HepG2 (cell line): ENCODE data around the gene SNIP1. TPM values are rescaled to one million over a fixed set of nuclear protein-coding genes. Genes with fewer than 3 reads are reported as not detected.
A peak's percentile ranks its signal among the peaks of the same experiment; 100 is the strongest.

ENCODE experiments used
- ATAC-seq: fragments of 200-7000 bp; cut with Tn5 transposase; 3 replicates; pipeline ENCODE4 v1.9.1; 2020; ENCODE audit warnings: mild to moderate bottlenecking, moderate library complexity
- BruUV-seq: library from RNA; stranded (reverse); fragments of 400-500 nt; replicated peaks from 2 replicates; lab custom pipeline; 2021; lab: Mats Ljungman, UMichigan
- CTCF ChIA-PET: fragments of 300-600 bp; formaldehyde crosslinking; extraction: SDS; loops from one replicate; lab custom pipeline; 2021; ENCODE audit warnings: low total read pairs, inconsistent platforms, low intra/inter-chr PET ratio; lab: Yijun Ruan, JAX
- POLR2A ChIA-PET: fragments of 350-600 bp; sonication (Branson Sonifier 250); formaldehyde crosslinking; loops from one replicate; lab custom pipeline; 2020; ENCODE audit warnings: antibody characterized with exemption, inconsistent platforms; lab: Yijun Ruan, JAX
- DNase-seq: peaks from one replicate; pipeline ENCODE4 v3.0.0-alpha.2; 2015; ENCODE audit warnings: low spot score
- FAIRE-seq: peaks from 3 replicates; lab custom pipeline; 2011; peaks lifted over from hg19 to GRCh38; lab: Jason Lieb, UNC
- H2AFZ ChIP-seq: one replicate; pipeline ENCODE4 v1.6.1; 2011; ENCODE audit warnings: low read length, inconsistent platforms
- H3K27ac ChIP-seq: fragments of 300-600 bp; 3 replicates; pipeline ENCODE4 v1.8.0; 2011; ENCODE audit warnings: mixed run types, mild to moderate bottlenecking, mixed read lengths, low read length, inconsistent platforms; ENCODE audit not compliant: insufficient read depth; ENCODE audit errors: extremely low read length
- H3K27me3 ChIP-seq, 2 experiments: fragments of 200-600 bp in 1 of 2; 2 replicates in 1 of 2; 3 replicates in 1 of 2; pipeline versions ENCODE4 v1.6.0 to v1.8.0; 2011; ENCODE audit warnings: low read length in 2 of 2, mild to moderate bottlenecking in 2 of 2, moderate library complexity in 2 of 2, inconsistent platforms in 1 of 2; ENCODE audit not compliant: insufficient read depth in 2 of 2, control insufficient read depth in 1 of 2
- H3K36me3 ChIP-seq, 2 experiments: fragments of 200-600 bp in 1 of 2; replicated peaks in 1 of 2; 2 replicates in 1 of 2; 3 replicates in 1 of 2; pipeline versions ENCODE4 v1.5.1 to v1.8.0; 2011; ENCODE audit warnings: low read length in 2 of 2, inconsistent platforms in 1 of 2; ENCODE audit not compliant: insufficient read depth in 2 of 2, control insufficient read depth in 1 of 2
- H3K4me1 ChIP-seq: 2 replicates; pipeline ENCODE4 v1.5.1; 2012; ENCODE audit warnings: low read length, inconsistent platforms; ENCODE audit not compliant: insufficient read depth
- H3K4me2 ChIP-seq: 2 replicates; pipeline ENCODE4 v1.6.0; 2011; ENCODE audit warnings: low read depth, low read length, inconsistent platforms
- H3K4me3 ChIP-seq, 3 experiments: fragments of 200-600 bp in 1 of 3; sonication (generic), shearing (Covaris generic) in 1 of 3; replicated peaks in 1 of 3; 2 replicates each; pipeline ENCODE4 v1.5.1; 2011 to 2016; ENCODE audit warnings: low read length in 3 of 3, inconsistent platforms in 2 of 3, low read depth in 2 of 3, mild to moderate bottlenecking in 2 of 3, control low read depth in 1 of 3, mixed read lengths in 1 of 3; ENCODE audit not compliant: insufficient read depth in 1 of 3
- H3K79me2 ChIP-seq: one replicate; pipeline ENCODE4 v1.6.1; 2011; ENCODE audit warnings: low read length, inconsistent platforms; ENCODE audit not compliant: insufficient read depth
- H3K9ac ChIP-seq: 2 replicates; pipeline ENCODE4 v1.6.0; 2011; ENCODE audit warnings: mild to moderate bottlenecking, low read depth, low read length, inconsistent platforms; ENCODE audit not compliant: insufficient read depth
- H3K9me3 ChIP-seq: 2 replicates; pipeline ENCODE4 v1.5.1; 2012; ENCODE audit warnings: mild to moderate bottlenecking, low read length
- H4K20me1 ChIP-seq: 2 replicates; pipeline ENCODE4 v1.6.0; 2011; ENCODE audit warnings: inconsistent platforms, mild to moderate bottlenecking, low read length, moderate library complexity; ENCODE audit not compliant: insufficient read depth
- ARNT2 ChIP-seq: sonication (generic); formaldehyde crosslinking; IDR thresholded peaks from 2 replicates; pipeline ENCODE4 v1.8.0; 2022; ENCODE audit warnings: mild to moderate bottlenecking, low read depth, missing genetic modification reagents, moderate library complexity
- SIX1 ChIP-seq: sonication (generic); formaldehyde crosslinking; IDR thresholded peaks from 2 replicates; pipeline ENCODE4 v1.4.0; 2020; ENCODE audit warnings: missing genetic modification reagents, borderline replicate concordance
- SMAD3 ChIP-seq: sonication (generic); formaldehyde crosslinking; IDR thresholded peaks from 2 replicates; pipeline ENCODE4 v1.4.0; 2020; ENCODE audit warnings: missing genetic modification reagents
- UBTF ChIP-seq: sonication (generic); formaldehyde crosslinking; IDR thresholded peaks from 2 replicates; pipeline ENCODE4 v1.4.0; 2020; ENCODE audit warnings: mild to moderate bottlenecking, missing genetic modification reagents
- whole genome bisulfite sequencing: methylation state at CpG from one replicate; pipeline ENCODE4 v1.1.6; 2017; ENCODE audit warnings: low lambda C conversion rate; 5-methylcytosine and 5-hydroxymethylcytosine counted together
- in situ Hi-C: cut with HindIII; loops from 2 replicates; pipeline ENCODE4 v1.10.0; 2017; ENCODE audit warnings: low pct_unique_long_range_greater_than_20kb; ENCODE audit not compliant: extremely low pct_ligation_motif_present
- intact Hi-C: fragments of 100-400 bp; cut with micrococcal nuclease; formaldehyde crosslinking; loops from one replicate; pipeline ENCODE4 v1.10.0; 2022; ENCODE audit not compliant: unreplicated experiment
- polyA plus RNA-seq, 8 experiments: library from polyadenylated mRNA; depleted of rRNA in 3 of 8; stranded (reverse) in 7 of 8; unstranded in 1 of 8; fragments of >200 nt; fragmentation: Illumina TruSeq in 4 of 8; extraction: Trizol in 4 of 8; gene quantifications; 2 replicates each; pipeline versions ENCODE4 v1.2.1 to v1.2.3, GENCODE V29; 2011 to 2016; ENCODE audit warnings: low read depth in 4 of 8, missing spikeins in 1 of 8, mixed read lengths in 1 of 8; ENCODE audit not compliant: insufficient read depth in 1 of 8
- total RNA-seq, 5 experiments: library from RNA; depleted of rRNA; stranded (reverse); fragments of >200 nt; fragmentation: Illumina TruSeq; extraction: Trizol; gene quantifications; 2 replicates each; pipeline ENCODE4 v1.2.3, GENCODE V29; 2016; ENCODE audit warnings: low read depth in 1 of 5

SNIP1 gene
- total and polyA plus RNA-seq, 2 of the 13 experiments (the other 11 are each of a cell fraction or from before 2014, with no cell fraction given): 5.5 to 11.2 TPM

- TF ChIP-seq UBTF (CRISPR knock-in tag): no peak
Observed at GRCh38 chr1:37493336-37494098, 60.6 kb downstream of the SNIP1 start (continued).

- no peak overlapping the region for H2AFZ ChIP-seq
- TF ChIP-seq SIX1 (CRISPR knock-in tag): no peak
- 0 out of 2 replicates have a peak, but pooled peaks have one; percentile 18 for TF ChIP-seq ARNT2 (CRISPR knock-in tag)
- TF ChIP-seq SMAD3: no peak
- TF ChIP-seq, all 625 proteins: peak for 1
- no peak for FAIRE-seq
- H3K9me3 ChIP-seq: no peaks in the 10 kb centered on the region
- H3K36me3 ChIP-seq: peaks cover 12 to 33% of the 10 kb centered on the region in 2 experiments
- H3K79me2 ChIP-seq: no peaks in the 10 kb centered on the region
- H3K4me2 ChIP-seq: no peak overlapping the region
- no peak overlapping the region for H3K9ac ChIP-seq
- H3K4me1 ChIP-seq: peaks cover 10% of the 10 kb centered on the region
- no peak for ATAC-seq
- DNase-seq: no peak
- no peak overlapping the region for H3K27ac ChIP-seq
- CTCF ChIA-PET: interaction anchor here (1.1 to 3.2 kb wide), 4 partner anchors 13 to 32 kb away, joined by 3 to 61 read pairs (median 7); partner anchors contain the start of gene ZC3H12A
- intact Hi-C loops: loop anchor here (1.0 kb wide), 1 partner anchor 32 kb away; no protein-coding TSS in a partner anchor
- WGBS: 80% methylated on average over 5 of the region's 5 CpGs
- H3K27me3 ChIP-seq: no peaks in the 10 kb centered on the region
- BruUV-seq: no TSS peak
- no peak overlapping the region for H3K4me3 ChIP-seq
- POLR2A ChIA-PET: interaction anchor here (0.9 to 4.3 kb wide), 4 partner anchors 11 to 33 kb away, joined by 3 to 57 read pairs (median 6); partner anchors contain the start of gene ZC3H12A
- H4K20me1 ChIP-seq: no peaks in the 10 kb centered on the region
- in situ Hi-C loops: loop anchor here (5.0 kb wide), 1 partner anchor 35 kb away; no protein-coding TSS in a partner anchor
Observed at GRCh38 chr1:37487619-37487984, 66.5 kb downstream of the SNIP1 start.
